GM12878 (cell line): ENCODE data around the gene IMPG2. TPM values are rescaled to one million over a fixed set of nuclear protein-coding genes. Genes with fewer than 3 reads are reported as not detected.

Experiments used
- ATAC-seq: fragments of 200-7000 bp; cut with Tn5 transposase; 3 replicates; pipeline ENCODE4 v1.9.1; 2020; ENCODE audit warnings: mild to moderate bottlenecking, moderate library complexity
- BruUV-seq: library from RNA; stranded (reverse); fragments of 400-500 nt; replicated peaks from 2 replicates; lab custom pipeline; 2021; lab: Mats Ljungman, UMichigan
- CTCF ChIA-PET: fragments of 300-600 bp; sonication (Branson Sonifier 250); formaldehyde crosslinking; extraction: SDS; loops from one replicate; lab custom pipeline; 2021; ENCODE audit warnings: inconsistent platforms; lab: Yijun Ruan, JAX
- POLR2A ChIA-PET: fragments of 350-600 bp; formaldehyde crosslinking; extraction: SDS; loops from one replicate; lab custom pipeline; 2021; ENCODE audit warnings: inconsistent platforms; lab: Charles Lee
- RAD21 ChIA-PET: fragments of 300-600 bp; sonication (Branson Sonifier 250); formaldehyde crosslinking; loops from one replicate; lab custom pipeline; 2023; ENCODE audit warnings: antibody characterized with exemption; ENCODE audit not compliant: unreplicated experiment; lab: Charles Lee
- SMC1A ChIA-PET: fragments of 300-600 bp; sonication (Branson Sonifier 250); formaldehyde crosslinking; loops from one replicate; lab custom pipeline; 2023; ENCODE audit not compliant: unreplicated experiment, uncharacterized antibody; lab: Charles Lee
- DNase-seq: peaks from one replicate; pipeline ENCODE4 v3.0.0-alpha.2; 2011; ENCODE audit warnings: low read depth, low spot score
- FAIRE-seq: peaks from 3 replicates; lab custom pipeline; 2011; peaks lifted over from hg19 to GRCh38; lab: Jason Lieb, UNC
- H2AFZ ChIP-seq: 2 replicates; pipeline ENCODE4 v1.6.0; 2011; ENCODE audit warnings: low read depth, low read length, control low read depth; ENCODE audit not compliant: control insufficient read depth
- H3K27ac ChIP-seq: 2 replicates; pipeline ENCODE4 v1.5.1; 2011; ENCODE audit warnings: control low read depth; ENCODE audit not compliant: control insufficient read depth, insufficient read depth
- H3K27me3 ChIP-seq, 2 experiments: replicated peaks in 1 of 2; 2 replicates each; pipeline versions ENCODE4 v1.6.0 to v1.6.1; 2011; ENCODE audit warnings: low read length in 1 of 2; ENCODE audit not compliant: control insufficient read depth in 2 of 2, insufficient read depth in 2 of 2
- H3K36me3 ChIP-seq, 2 experiments: 2 replicates each; pipeline ENCODE4 v1.5.1; 2011; ENCODE audit warnings: low read length in 1 of 2; ENCODE audit not compliant: control insufficient read depth in 2 of 2, insufficient read depth in 2 of 2
- H3K4me1 ChIP-seq: 2 replicates; pipeline ENCODE4 v1.6.1; 2011; ENCODE audit warnings: mild to moderate bottlenecking, low read length, moderate library complexity, mixed read lengths; ENCODE audit not compliant: control insufficient read depth, insufficient read depth
- H3K4me2 ChIP-seq: 2 replicates; pipeline ENCODE4 v1.6.0; 2011; ENCODE audit warnings: control low read depth; ENCODE audit not compliant: control insufficient read depth, insufficient read depth
- H3K4me3 ChIP-seq: fragments of 200-600 bp; sonication (generic); 2 replicates; pipeline ENCODE4 v1.5.1; 2016
- H3K79me2 ChIP-seq: 2 replicates; pipeline ENCODE4 v1.6.0; 2011; ENCODE audit warnings: low read length; ENCODE audit not compliant: control insufficient read depth, insufficient read depth
- H3K9ac ChIP-seq: 2 replicates; pipeline ENCODE4 v1.8.0; 2011; ENCODE audit warnings: low read length, control low read depth, mixed read lengths; ENCODE audit not compliant: control insufficient read depth, insufficient read depth
- H3K9me3 ChIP-seq: replicated peaks from 3 replicates; pipeline ENCODE4 v1.5.1; 2011; ENCODE audit warnings: mild to moderate bottlenecking, low read length; ENCODE audit not compliant: control insufficient read depth, insufficient read depth
- H4K20me1 ChIP-seq: 2 replicates; pipeline ENCODE4 v1.6.0; 2011; ENCODE audit not compliant: control insufficient read depth, insufficient read depth
- E2F4 ChIP-seq: IDR thresholded peaks from 2 replicates; pipeline ENCODE4 v1.6.1; 2012; ENCODE audit warnings: low read depth, low read length, improper control_type of control experiment
- KDM1A ChIP-seq: fragments of 200-600 bp; sonication (generic); IDR thresholded peaks from 2 replicates; pipeline ENCODE4 v1.6.1; 2016; ENCODE audit warnings: borderline replicate concordance
- MXI1 ChIP-seq: fragments of 150-350 bp; IDR thresholded peaks from 2 replicates; pipeline ENCODE4 v1.6.1; 2011; ENCODE audit warnings: low read depth, mild to moderate bottlenecking, inconsistent platforms, low read length, improper control_type of control experiment
- NKRF ChIP-seq: fragments of 450-650 bp; conservative IDR thresholded peaks from 2 replicates; pipeline ENCODE4 v1.6.1; 2017; ENCODE audit warnings: mild to moderate bottlenecking, moderate library complexity
- POU2F2 ChIP-seq: IDR thresholded peaks from 3 replicates; pipeline ENCODE4 v1.6.1; 2011; ENCODE audit warnings: low read depth, mild to moderate bottlenecking, low read length, borderline replicate concordance
- RELA ChIP-seq: fragments of 450-650 bp; IDR thresholded peaks from 2 replicates; pipeline ENCODE4 v1.8.0; 2014; ENCODE audit warnings: borderline replicate concordance; ENCODE audit not compliant: partially characterized antibody
- SMARCA5 ChIP-seq: fragments of 450-650 bp; IDR thresholded peaks from 2 replicates; pipeline ENCODE4 v1.6.1; 2017; ENCODE audit warnings: mild to moderate bottlenecking
- SUPT20H ChIP-seq: IDR thresholded peaks from 2 replicates; pipeline ENCODE4 v1.6.1; 2011; ENCODE audit warnings: low read depth, mild to moderate bottlenecking, low read length, moderate library complexity, borderline replicate concordance; ENCODE audit not compliant: control insufficient read depth
- USF2 ChIP-seq: IDR thresholded peaks from 2 replicates; pipeline ENCODE4 v1.6.1; 2011; ENCODE audit warnings: low read depth, low read length, improper control_type of control experiment, borderline replicate concordance
- ZNF384 ChIP-seq: IDR thresholded peaks from 2 replicates; pipeline ENCODE4 v1.6.1; 2012; ENCODE audit warnings: low read depth, mild to moderate bottlenecking, low read length, improper control_type of control experiment, borderline replicate concordance
- WGBS: methylation state at CpG from one replicate; pipeline ENCODE4 v1.1.6; 2016; ENCODE audit warnings: low lambda C conversion rate; ENCODE audit not compliant: insufficient replicate concordance, insufficient coverage; ENCODE audit errors: missing lambda C conversion rate; 5-methylcytosine and 5-hydroxymethylcytosine counted together
- in situ Hi-C: fragments of 300-500 bp; cut with MboI; formaldehyde crosslinking; loops from 9 replicates; pipeline ENCODE4 v1.14.3; 2018; ENCODE audit warnings: mixed read lengths
- intact Hi-C: fragments of 100-400 bp; cut with micrococcal nuclease; formaldehyde crosslinking; loops from one replicate; pipeline ENCODE4 v1.14.2; 2022; ENCODE audit not compliant: unreplicated experiment
- polyA plus RNA-seq, 11 experiments: library from polyadenylated mRNA; depleted of rRNA in 4 of 11; unstranded in 6 of 11; stranded (reverse) in 5 of 11; fragments of >200 nt; fragmentation: Nextera tagmentation in 4 of 11; fragmentation: Illumina TruSeq in 1 of 11; extraction: Ambion mirVana in 4 of 11; extraction: Trizol in 1 of 11; gene quantifications; 1 replicate in 1 of 11; 2 replicates in 10 of 11; pipeline versions ENCODE4 v1.2.1 to v1.2.3, GENCODE V29; 2011 to 2016; ENCODE audit warnings: inconsistent platforms in 2 of 11, missing spikeins in 2 of 11, low read depth in 1 of 11
- total RNA-seq, 4 experiments: library from RNA; depleted of rRNA in 3 of 4; stranded (reverse); fragments of >200 nt in 3 of 4; fragmentation: Illumina TruSeq in 1 of 4; extraction: Trizol in 1 of 4; gene quantifications; 2 replicates each; pipeline versions ENCODE4 v1.2.1 to v1.2.3, GENCODE V29; 2013 to 2021

IMPG2 gene
- total and polyA plus RNA-seq, 10 of the 15 experiments (the other 5 are each of a cell fraction or from before 2014, with no cell fraction given), result under 0.01 to 0.17 (median 0.10) TPM; not detected in 3

- TF ChIP-seq USF2 (no peak), ZNF384 (no peak), E2F4 (no peak), SUPT20H (no peak), NKRF (no peak), POU2F2 (no peak)
These were observed 126.0 kb downstream of the IMPG2 start (continued) for GRCh38 chr3:101194392-101194791.

GRCh38 chr3:101193957-101194356 is 126.4 kb downstream of the IMPG2 start:
- in situ Hi-C loops, result no loop called here

More at GRCh38 chr3:101193957-101194356, 126.4 kb downstream of the IMPG2 start:
- H2AFZ ChIP-seq, result no peak overlapping the region
- WGBS, result 48% methylated on average over 3 of the region's 3 CpGs
- ChIA-PET SMC1A (no interaction called here), CTCF (interaction anchor here (1.5 kb wide), 1 partner anchor 730 kb away, joined by 4 read pairs; no protein-coding TSS in a partner anchor), POLR2A (no interaction called here), RAD21 (no interaction called here)
- intact Hi-C loops, result loop anchor here (10.0 kb wide), 1 partner anchor 729 kb away; no protein-coding TSS in a partner anchor
- no peak overlapping the region for H3K4me2 ChIP-seq
- BruUV-seq, result no TSS peak
- TF ChIP-seq RELA (no peak), SMARCA5 (no peak), MXI1 (no peak), KDM1A (no peak)
- no peak for ATAC-seq
- no peak overlapping the region for H3K9ac ChIP-seq
- H3K4me1 ChIP-seq, result no peaks in the 10 kb centered on the region
- no peak overlapping the region for H3K27ac ChIP-seq
- DNase-seq, result no peak
- no peak overlapping the region for H3K4me3 ChIP-seq
- no peak for FAIRE-seq
- H3K27me3 ChIP-seq, result no peaks in the 10 kb centered on the region
- H3K79me2 ChIP-seq, result no peaks in the 10 kb centered on the region
- no peaks in the 10 kb centered on the region for H4K20me1 ChIP-seq
- no peaks in the 10 kb centered on the region for H3K9me3 ChIP-seq
- no peaks in the 10 kb centered on the region for H3K36me3 ChIP-seq
